Measurements from ENCODE around the gene SHPK.

Gene SHPK, protein sequence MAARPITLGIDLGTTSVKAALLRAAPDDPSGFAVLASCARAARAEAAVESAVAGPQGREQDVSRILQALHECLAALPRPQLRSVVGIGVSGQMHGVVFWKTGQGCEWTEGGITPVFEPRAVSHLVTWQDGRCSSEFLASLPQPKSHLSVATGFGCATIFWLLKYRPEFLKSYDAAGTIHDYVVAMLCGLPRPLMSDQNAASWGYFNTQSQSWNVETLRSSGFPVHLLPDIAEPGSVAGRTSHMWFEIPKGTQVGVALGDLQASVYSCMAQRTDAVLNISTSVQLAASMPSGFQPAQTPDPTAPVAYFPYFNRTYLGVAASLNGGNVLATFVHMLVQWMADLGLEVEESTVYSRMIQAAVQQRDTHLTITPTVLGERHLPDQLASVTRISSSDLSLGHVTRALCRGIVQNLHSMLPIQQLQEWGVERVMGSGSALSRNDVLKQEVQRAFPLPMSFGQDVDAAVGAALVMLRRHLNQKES

GRCh38 chr17:3636154-3636907 is at the start of gene SHPK, which contains the start of gene CTNS:
Gene SHPK (minus strand): TSS chr17:3636250. CDS start chr17:3636219, 31 bp downstream.
Gene CTNS (plus strand): TSS chr17:3636760. CDS start chr17:3640207, 3,447 bp downstream.
- peak; percentile 87 to 96 (median 94) for DNase-seq

GRCh38 chr17:3685174-3685573 is 49.1 kb upstream of the SHPK start:
- DNase-seq = no peak

GRCh38 chr17:3683054-3683511 is 47.0 kb upstream of the SHPK start:
- DNase-seq = peak in 5 of 6 experiments; percentile 35 to 66 (median 36)

GRCh38 chr17:3682033-3682432 is 46.0 kb upstream of the SHPK start:
- no peak for DNase-seq

- no peak for DNase-seq
Observed at GRCh38 chr17:3681565-3681964, 45.5 kb upstream of the SHPK start.

DNA sequence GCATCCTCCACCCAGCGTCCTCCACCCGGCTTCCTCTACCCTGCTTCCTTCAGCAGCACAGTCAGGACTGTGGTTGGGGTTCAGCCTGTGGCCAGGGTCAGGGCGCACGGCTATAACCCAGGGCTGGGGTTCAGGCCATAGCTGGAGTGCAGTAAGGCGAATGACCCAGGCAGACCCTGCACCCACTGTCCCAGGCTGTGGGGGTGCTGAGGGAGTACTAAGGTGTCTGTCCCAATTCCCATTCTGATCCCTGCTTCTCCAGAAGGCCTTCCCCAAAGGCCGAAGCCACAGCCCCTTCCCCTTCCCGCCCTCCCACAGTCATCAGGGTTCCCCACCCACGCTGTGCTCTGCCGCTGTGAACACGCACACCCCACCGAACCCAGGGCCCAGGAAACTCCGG is 45.0 kb upstream of the SHPK start:
- no peak for DNase-seq

GRCh38 chr17:3679531-3680126 is 43.6 kb upstream of the SHPK start:
- no peak for DNase-seq

GRCh38 chr17:3678821-3679530 is 42.9 kb upstream of the SHPK start:
- no peak for DNase-seq

GRCh38 chr17:3678095-3678820 is 42.2 kb upstream of the SHPK start:
- DNase-seq = no peak

DNA sequence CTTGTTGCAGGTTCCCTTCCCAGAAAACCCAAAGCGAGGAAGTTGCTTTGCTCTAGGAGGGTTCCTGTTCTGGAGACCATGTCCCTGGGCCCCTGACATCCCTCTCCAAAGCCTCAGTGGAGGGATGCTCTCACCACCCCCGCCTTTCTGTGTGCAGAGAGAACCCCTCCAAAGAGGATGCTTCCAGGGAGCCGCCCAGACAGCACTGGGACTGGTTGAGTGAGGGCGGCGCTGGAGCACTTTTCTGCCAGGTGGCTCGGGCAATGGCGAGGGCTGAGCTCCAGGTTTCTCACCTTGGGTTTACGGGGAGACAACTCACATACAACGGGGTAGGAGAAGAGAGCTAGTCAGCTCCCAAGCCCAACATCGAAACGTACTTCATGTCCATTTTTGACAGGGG is 39.8 kb upstream of the SHPK start:
- DNase-seq = no peak

GRCh38 chr17:3672571-3672970 is 36.5 kb upstream of the SHPK start:
- no peak for DNase-seq

- DNase-seq = no peak
Observed at GRCh38 chr17:3669548-3669947, 33.5 kb upstream of the SHPK start.

DNA sequence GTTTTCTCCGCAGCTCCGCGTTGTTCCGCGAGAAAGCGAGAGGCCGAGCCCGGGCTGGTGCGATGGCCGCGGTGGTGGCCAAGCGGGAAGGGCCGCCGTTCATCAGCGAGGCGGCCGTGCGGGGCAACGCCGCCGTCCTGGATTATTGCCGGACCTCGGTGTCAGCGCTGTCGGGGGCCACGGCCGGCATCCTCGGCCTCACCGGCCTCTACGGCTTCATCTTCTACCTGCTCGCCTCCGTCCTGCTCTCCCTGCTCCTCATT is 33.0 kb upstream of the SHPK start:
- DNase-seq = no peak

- peak; percentile 97 to 99 (median 98) for DNase-seq
Observed at GRCh38 chr17:3668279-3669084, 32.4 kb upstream of the SHPK start, which contains the start of the genes EMC6 and TAX1BP3. Gene EMC6 (plus strand): TSS chr17:3668812. CDS start chr17:3669147, 335 bp downstream. Gene TAX1BP3 (minus strand): TSS chr17:3668578. CDS start chr17:3668526, 52 bp downstream.

DNA sequence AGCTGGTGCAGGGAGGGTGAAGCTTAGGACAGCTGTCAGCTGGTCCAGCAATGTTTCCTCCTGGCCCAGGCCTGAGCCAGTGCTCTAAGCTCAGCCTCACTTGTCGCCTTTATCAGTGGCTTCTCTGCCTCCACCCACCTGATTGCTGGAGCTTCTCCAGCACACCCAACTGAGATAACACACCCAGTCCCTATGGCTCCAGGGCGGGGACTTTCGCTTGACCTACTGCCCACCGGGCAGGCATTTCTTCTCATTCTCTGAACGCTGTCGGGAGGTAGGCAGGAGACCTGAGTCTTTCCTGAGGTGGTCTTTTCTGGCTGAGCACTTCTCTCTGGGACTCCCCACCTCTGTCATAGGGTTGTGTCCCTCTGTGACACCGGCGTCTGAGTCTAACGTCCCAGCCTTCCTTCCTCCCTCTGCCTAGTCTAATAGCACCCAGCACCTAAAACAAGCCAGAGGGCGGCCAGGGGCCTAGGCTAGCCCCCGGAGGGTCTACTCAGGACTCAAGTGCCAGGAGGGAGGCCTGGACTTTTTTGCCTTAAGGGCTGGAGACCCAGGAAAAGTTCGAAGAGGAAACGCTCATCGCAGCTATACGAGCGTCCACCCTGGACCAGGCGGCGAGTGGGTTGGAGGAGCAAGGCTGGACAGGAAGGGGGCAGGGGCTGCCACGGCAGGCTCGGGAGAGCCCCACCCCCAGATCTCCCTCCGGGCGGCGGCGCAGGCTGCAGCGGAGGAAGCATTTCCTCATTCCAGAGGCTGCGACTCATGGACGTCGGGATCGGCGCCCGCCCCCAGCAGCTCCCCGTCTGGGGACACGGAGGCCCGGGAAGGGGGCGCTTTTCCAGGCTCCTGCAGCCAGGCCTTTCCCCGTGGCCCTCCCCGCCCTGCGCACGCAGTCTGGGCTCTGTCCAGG is 31.6 kb upstream of the SHPK start:
- DNase-seq = no peak

- DNase-seq = no peak
Observed at GRCh38 chr17:3666516-3666915, 30.5 kb upstream of the SHPK start.

DNA sequence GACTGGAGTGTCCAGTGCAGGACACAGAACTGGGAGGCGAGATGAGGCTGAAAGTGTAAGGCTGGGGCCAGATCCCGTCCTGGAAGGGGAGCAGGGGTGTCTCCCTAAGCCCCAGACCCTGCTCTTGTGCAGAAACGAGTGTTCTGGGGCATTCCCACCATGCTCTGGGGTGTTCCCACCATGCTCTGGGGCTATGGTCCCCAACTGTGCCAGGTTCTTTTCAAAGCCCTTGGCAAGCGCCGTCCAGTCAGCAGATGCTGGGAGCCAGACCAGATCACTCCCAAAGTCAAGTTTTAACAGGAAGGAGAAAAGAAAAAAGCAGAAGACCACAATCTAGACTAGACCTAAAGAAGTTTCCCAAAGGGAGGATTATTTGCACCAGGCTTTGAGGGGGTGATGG is 29.8 kb upstream of the SHPK start:
- DNase-seq = no peak

DNA sequence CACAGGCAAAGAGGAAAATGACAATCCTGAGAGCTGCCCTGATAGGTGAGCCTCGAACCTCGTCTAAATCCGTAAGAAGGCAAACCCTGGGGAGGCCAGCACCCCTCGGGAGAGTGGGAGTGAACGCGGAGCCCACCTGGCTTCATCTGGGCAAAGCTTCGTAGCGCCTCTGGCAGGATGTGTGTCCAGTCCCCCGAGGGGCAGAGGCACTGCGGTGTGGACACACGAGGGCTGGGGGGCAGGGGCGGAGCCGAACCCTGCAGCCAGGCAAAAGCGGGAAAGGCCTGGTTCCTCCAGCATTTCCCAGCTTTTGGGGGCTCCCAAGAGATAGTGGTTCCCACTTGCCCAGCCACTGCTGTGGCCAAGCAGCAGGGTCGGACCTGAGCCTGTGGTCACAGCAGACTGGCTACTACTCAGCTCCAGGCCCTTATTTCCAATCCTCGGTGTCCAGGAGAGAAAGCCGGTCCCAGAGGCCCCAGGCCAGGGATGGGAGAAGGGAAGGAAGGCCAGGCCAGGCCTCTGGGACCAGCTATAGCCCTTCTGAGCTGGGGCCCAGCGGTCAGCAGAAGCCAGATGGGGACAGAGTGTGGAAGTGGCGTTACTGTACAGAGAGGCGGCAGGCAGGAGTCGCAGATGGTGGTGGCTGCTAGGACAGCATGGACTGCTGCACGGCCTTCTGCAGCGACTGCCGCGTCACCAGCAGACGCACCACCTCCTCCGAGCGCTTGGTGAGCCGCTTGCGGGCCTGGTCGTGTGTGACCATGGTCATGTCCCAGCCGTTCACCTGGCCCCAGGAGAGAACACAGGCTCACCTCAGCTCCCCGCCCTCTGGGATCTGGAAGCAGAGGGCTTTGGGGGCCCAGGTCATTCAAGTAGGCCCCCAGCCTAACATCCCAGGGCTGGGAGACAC is 27.3 kb upstream of the SHPK start:
- DNase-seq = no peak

- no peak for DNase-seq
Observed at GRCh38 chr17:3660311-3660891, 24.4 kb upstream of the SHPK start.

Data from stimulated activated naive CD4-positive, alpha-beta T cell (primary cell).